PFSK-1 (cell line): Measurements from ENCODE around the gene CLDN22.

Experiments used
- FOXP2 ChIP-seq: optimal IDR thresholded peaks from 2 replicates; pipeline ENCODE3; 2011; ENCODE audit warnings: borderline replicate concordance, control low read depth, inconsistent platforms; ENCODE audit not compliant: insufficient read depth; ENCODE audit errors: extremely low read length, extremely low read depth
- POLR2AphosphoS5 ChIP-seq: IDR thresholded peaks from 2 replicates; pipeline ENCODE4 v1.6.1; 2012; ENCODE audit warnings: low read depth, mild to moderate bottlenecking, control low read depth, low read length, moderate library complexity
- REST ChIP-seq, 2 experiments: IDR thresholded peaks; 2 replicates each; pipeline versions ENCODE4 v1.6.1 to v1.8.0; 2011 to 2012; ENCODE audit warnings: low read depth in 2 of 2, low read length in 2 of 2, control low read depth in 1 of 2, inconsistent platforms in 1 of 2, mild to moderate bottlenecking in 1 of 2, moderate library complexity in 1 of 2; ENCODE audit not compliant: insufficient read depth in 1 of 2
- SIN3A ChIP-seq: IDR thresholded peaks from 2 replicates; pipeline ENCODE4 v1.6.1; 2012; ENCODE audit warnings: mild to moderate bottlenecking, low read length, moderate library complexity, borderline replicate concordance; ENCODE audit not compliant: insufficient read depth
- TAF1 ChIP-seq: IDR thresholded peaks from 2 replicates; pipeline ENCODE4 v1.6.1; 2012; ENCODE audit warnings: low read length, control low read depth, borderline replicate concordance; ENCODE audit not compliant: insufficient read depth

CLDN22 gene

DNA sequence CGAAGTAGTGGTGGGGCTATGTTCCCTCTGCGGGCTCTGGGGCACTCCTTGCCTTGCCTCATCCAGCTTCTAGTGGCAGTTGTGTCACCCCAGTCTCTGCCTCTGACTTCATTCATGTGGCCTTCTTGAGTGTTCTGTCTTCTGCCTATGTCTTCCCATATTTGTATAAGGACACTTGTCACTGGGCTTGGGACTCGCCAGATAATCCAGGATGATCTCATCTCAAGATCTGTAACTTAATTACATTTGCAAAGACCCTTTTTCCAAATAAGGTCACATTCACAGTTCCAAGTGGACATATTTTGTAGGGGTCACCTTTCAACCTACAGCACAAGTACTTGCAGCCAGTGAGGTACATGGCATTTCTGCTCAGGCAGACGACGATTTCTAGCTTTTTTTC is 32.5 kb upstream of the CLDN22 start:
- TF ChIP-seq POLR2AphosphoS5: no peak
- TF ChIP-seq FOXP2: no peak
- no peak for TF ChIP-seq REST (IDR thresholded peaks at IDR 0.05; ENCODE audit: insufficient read depth in 1 of 2, low read depth in 2 of 2, low read length in 2 of 2)
- no peak for TF ChIP-seq TAF1
- TF ChIP-seq SIN3A: no peak

DNA sequence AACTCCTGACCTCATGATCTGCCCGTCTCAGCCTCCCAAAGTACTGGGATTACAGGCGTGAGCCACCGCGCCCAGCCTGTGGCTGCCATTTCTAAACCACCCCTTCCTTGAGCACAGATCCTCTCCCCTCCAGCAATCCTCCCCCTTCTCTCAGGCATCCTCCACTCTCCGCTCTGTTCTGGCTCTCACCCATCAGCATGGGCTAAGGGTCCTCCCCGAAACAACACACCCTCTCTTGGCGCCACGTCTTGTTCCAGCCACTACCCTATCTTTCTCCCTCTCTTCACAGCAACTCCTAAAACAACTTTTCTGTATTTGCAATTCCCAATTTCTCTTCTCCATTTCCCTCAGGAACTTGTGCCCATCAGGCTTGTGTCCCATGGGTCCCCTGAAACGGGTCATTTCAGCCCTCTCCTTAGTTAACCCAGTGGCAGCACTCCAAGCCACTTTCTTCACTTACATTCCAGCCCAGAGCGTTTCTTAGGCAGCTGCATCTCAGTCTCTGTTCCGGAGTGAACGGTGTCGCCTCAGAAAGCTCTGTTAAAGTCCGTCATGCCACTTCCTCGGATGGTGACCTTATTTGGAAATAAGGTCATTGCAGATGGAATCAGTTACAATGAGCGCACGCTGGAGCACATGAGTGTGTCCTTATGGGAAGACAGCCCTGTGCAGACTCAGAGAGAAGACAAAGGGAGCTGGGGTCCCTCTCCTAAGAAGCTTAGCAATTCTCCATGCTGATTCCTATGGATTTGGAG is 30.4 kb upstream of the CLDN22 start:
- TF ChIP-seq FOXP2: no peak
- no peak for TF ChIP-seq SIN3A
- TF ChIP-seq POLR2AphosphoS5: no peak
- TF ChIP-seq TAF1: no peak
- TF ChIP-seq REST (IDR thresholded peaks at IDR 0.05; ENCODE audit: insufficient read depth in 1 of 2, low read depth in 2 of 2, low read length in 2 of 2): no peak

- TF ChIP-seq REST (IDR thresholded peaks at IDR 0.05; ENCODE audit: insufficient read depth in 1 of 2, low read depth in 2 of 2, low read length in 2 of 2) (no peak), TAF1 (no peak), FOXP2 (no peak), SIN3A (no peak), POLR2AphosphoS5 (no peak)
Observed at GRCh38 chr4:183349673-183350072, 29.6 kb upstream of the CLDN22 start.

GRCh38 chr4:183348706-183349659 is 28.9 kb upstream of the CLDN22 start:
- no peak for TF ChIP-seq SIN3A
- no peak for TF ChIP-seq TAF1
- no peak for TF ChIP-seq REST (IDR thresholded peaks at IDR 0.05; ENCODE audit: insufficient read depth in 1 of 2, low read depth in 2 of 2, low read length in 2 of 2)
- no peak for TF ChIP-seq FOXP2
- no peak for TF ChIP-seq POLR2AphosphoS5
